HG03095 (cell line): ENCODE measurements around the gene RPL32.
"Not testable (repeated sequence)": the region's sequence is repeated elsewhere in the genome, so short reads cannot be mapped to it uniquely, and the experiment has no call there.

ENCODE experiments used
- ATAC-seq: cut with Tn5 transposase; IDR thresholded peaks from one replicate; pipeline ENCODE4 v1.9.1; 2021; ENCODE audit warnings: moderate library complexity; ENCODE audit not compliant: unreplicated experiment

The RPL32 gene

GRCh38 chr3:12810013-12810780 is 31.2 kb downstream of the RPL32 start:
- peak; percentile 99 for ATAC-seq

- ATAC-seq, result no peak
Observed at GRCh38 chr3:12809435-12809834, 31.9 kb downstream of the RPL32 start.

DNA sequence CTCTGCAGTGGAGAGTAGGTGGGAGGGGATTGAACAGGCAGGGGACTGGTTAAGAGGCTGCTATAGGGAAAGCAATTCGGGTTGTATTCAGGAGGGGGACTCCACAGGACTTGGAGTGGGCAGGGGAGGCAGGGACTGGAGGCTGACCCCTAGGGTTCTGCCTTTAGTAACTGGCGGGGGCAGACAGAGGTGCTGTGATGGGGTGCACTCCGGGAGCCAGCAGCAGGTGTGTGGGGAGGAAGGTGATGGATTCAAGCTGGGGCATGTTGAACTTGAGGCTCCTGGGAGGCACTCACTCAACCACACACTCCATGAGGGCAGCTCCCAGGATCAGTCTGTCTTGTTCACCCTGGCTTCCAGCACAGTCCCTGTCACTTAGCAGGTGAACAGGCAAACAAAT is 32.4 kb downstream of the RPL32 start:
- ATAC-seq, result no peak

DNA sequence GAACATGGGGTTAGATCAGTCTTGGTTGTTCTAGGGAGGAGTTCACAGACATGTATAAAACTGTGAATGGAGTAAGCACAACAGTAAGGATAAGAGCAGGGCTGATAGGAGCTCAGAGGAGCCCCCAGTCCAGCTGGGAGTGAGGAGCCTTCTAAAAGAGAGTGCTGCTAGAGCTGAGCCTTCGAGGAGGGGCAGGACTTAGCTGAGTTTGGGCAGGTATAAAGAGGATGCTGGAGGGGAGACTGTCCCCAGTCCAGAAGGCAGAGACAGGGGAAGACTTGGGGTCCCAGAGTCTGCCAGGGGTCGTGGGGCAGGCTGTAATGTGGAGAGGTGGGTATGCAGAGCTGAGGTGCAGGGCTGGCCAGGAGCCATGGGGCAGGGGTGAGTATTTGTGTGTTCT is 32.8 kb downstream of the RPL32 start:
- ATAC-seq, result no peak

DNA sequence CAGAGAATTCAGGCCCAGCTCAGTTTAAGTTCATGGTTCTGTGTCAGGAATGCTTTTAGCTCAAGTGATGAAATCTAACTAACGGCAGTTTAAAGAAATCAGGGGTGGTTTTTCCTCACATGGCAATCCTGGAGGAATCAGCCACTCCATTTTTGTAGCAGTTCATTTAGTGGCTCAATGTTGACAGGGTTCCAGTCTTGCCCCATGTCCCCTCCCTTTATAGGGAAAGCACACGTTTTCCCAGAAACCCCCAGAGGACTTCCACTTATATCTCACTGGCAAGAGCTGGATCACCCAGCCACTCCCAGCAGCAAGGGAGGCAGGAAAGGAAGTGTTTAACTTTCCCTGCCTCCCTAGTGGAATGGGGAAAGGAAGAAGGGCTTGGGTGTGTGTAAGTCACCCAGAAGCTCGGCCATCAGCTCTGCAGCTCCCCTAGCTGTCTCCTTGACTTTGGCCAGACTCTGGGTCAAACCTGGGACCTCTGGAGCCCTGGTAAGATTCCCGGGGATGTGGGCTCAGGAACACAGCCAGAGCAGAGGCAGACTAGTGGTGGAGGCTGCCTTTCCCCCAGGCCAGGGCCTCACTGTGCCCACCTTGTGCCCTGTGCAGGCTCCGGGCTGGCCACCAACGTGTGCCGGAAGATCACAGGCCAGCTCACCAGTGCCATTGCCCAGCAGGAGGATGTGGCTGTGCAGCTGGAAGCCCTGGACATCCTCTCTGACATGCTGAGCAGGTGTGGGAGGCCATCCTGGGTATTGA is 33.6 kb downstream of the RPL32 start:
- no peak for ATAC-seq

DNA sequence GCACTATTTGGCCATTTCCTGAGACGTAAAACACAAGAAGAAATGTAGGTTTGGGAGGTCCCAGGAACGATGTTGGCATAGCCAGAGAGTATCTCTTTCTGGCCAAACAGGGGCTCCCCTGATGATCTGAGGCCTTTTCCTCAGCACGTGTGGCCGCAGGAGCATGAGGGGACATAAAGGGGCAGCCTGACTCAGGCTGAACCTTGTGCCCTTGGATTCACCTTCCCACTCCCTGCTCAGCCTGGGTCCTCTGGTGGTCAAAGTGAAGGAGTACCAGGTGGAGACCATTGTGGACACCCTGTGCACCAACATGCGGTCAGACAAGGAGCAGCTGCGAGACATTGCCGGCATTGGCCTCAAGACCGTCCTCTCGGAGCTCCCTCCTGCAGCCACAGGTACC is 34.3 kb downstream of the RPL32 start:
- no peak for ATAC-seq

- no peak for ATAC-seq
Observed at GRCh38 chr3:12803371-12803770, 38.0 kb downstream of the RPL32 start.

DNA sequence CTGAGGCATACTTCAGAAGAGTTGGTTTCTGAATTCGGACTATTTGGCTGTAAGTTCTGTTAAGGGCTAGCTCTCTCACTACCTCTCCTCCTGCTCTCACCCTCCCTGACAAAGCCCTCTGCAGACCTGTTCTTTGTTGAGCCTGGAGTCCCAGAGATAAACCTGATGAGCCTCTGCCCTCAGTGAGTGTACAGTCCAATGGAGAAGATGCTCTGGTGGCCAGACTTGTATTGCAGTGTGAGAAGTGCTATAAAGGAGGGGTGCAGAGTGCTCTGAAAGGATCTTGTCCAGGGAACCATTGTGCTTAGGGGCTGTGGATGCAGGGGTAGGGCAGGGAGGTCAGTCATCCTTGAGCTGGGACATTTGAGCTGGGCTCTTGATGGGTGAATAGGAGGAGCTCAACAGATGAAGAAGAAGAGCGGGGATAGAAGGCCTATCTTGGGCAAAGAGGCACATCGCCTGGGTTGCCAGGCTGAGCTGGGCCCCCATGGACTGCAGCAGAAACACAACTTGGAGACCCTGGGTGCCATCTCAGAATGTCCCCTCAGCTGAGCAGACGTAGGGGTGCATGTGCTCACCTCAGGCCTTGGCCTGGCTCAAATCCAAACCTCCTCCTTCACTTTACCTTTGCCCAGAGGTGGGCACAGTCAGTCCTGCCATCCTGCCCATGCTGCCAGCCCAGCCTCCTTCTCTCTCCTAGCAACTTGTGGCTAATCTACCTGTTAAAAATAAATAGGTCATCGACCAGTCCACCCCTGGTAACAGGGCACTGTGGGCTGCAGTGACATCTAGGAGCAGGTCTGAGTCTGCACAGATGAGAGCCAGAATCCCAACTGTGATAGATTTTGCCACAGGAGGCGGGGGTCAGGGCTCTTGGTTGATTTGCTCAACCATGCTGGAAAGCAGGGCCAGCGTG is 41.6 kb downstream of the RPL32 start:
- no peak for ATAC-seq

- ATAC-seq, result no peak
Observed at GRCh38 chr3:12798559-12799179, 42.7 kb downstream of the RPL32 start.

- no peak for ATAC-seq
Observed at GRCh38 chr3:12797892-12798558, 43.3 kb downstream of the RPL32 start.

DNA sequence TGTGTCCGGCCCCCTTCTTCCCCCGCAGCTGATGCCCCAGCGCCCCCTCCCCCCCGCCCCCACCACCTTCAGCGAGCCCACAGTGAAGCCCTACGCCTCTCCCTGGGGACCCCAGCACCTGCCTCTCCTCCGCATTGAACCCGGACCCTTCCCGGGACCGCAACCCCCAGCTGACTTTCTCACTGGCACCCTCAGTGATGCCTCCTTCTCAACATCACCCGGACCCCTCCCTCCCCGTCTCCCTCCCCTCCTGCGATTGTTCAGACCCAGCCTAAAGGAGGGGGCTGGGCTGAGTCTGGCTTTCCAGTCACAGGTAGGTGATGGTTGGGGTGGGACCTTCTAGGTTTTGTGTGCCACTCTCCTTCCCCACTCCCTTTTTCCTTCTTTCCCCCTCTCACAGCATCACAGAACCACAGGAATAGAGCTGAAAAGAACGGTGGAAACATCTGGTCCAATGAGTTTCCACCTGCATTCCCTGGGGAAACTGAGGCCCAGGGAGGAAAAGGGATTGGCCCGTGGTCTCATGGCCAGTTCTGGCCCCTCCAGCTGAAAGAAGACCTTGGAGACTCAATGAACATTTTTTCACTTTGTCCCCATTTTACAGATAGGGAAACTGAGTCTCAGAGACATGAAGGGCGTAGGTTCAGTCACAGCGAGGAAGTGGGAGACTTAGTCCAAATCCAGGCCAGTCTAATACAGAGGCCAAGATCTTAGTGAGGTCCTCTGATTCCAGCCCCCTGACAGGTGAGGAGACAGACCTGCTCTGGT is 44.1 kb downstream of the RPL32 start:
- no peak for ATAC-seq

GRCh38 chr3:12796171-12797123 is 44.9 kb downstream of the RPL32 start, which contains the start of gene CAND2:
Gene CAND2 (plus strand): TSS chr3:12796680. CDS start chr3:12796721, 41 bp downstream.
- ATAC-seq, result no peak

GRCh38 chr3:12793701-12794100 is 47.7 kb downstream of the RPL32 start:
- no peak for ATAC-seq

- no peak for ATAC-seq
Observed at GRCh38 chr3:12791430-12791829, 49.9 kb downstream of the RPL32 start.

DNA sequence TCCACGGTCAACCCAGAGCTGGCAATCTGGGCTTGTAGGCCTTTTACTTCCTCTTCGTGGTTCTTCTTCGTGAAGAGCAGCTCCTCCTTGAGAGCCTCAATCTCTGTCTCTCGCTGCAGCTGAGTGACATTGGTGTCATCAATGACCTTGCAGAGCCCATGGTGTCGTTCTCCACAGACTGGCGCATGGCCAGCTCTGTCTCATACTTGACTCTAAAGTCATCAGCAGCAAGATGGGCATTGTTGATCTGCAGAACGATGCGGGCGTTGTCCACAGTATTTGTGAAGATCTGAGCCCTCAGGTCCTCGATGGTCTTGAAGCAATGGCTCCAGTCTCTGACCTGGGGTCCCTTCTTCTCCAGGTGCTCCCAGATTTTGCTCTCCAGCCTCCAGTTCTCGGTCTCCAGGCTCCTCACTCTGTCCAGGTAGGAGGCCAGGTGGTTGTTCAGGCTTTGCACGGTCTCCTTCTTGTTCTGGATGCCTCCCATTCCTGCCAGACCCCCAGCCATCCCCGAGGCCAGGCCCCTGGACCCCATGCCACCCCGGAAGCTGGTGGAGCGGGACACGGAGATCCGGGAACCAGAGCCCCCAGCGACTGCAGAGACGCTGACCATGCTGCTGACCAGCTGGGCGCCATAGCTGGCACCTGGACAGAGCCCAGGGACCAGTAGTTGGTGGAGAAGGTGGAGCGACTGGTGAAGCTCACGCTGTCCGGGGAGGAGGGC is 53.2 kb downstream of the RPL32 start:
- not testable (repeated sequence) for ATAC-seq

GRCh38 chr3:12787346-12787745 is 54.0 kb downstream of the RPL32 start:
- not testable (repeated sequence) for ATAC-seq

- no peak for ATAC-seq
Observed at GRCh38 chr3:12785096-12785495, 56.3 kb downstream of the RPL32 start.
